LNCaP clone FGC (cell line): ENCODE measurements around the gene AFF4.

ENCODE experiments used
- DNase-seq: peaks from one replicate; pipeline ENCODE4 v3.0.0-alpha.2; 2011; ENCODE audit warnings: low read depth
- H3K4me3 ChIP-seq: 2 replicates; pipeline ENCODE4 v1.5.1; 2011; ENCODE audit warnings: mild to moderate bottlenecking, low read depth, low read length, control low read depth
- CTCF ChIP-seq: IDR thresholded peaks from 2 replicates; pipeline ENCODE4 v1.5.1; 2012; ENCODE audit warnings: mild to moderate bottlenecking; ENCODE audit not compliant: control insufficient read depth, insufficient read depth; ENCODE audit errors: extremely low read depth

The AFF4 gene

DNA sequence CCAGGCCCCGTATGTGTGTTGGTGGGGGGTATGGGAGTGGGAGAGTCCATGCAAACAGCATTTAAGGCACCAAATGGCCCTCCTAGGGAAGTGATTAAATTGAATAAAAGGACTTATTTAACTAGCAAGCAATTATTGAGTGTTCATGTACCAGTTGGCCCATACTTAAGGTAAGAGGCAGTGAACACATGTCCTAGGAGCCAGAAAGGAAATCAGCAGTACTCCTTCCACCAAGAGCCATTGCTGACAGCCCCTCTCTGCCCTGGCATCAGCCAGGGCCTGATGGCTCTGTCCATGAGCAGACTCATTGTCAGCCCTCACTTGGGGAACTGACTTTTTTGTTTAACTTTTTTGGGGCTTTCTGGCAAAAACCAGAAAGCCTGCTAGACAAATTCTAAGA lies 122.5 kb downstream of the AFF4 start:
- H3K4me3 ChIP-seq: no peak overlapping the region
- DNase-seq: no peak
- TF ChIP-seq CTCF: no peak

GRCh38 chr5:132840313-132840712 lies 123.1 kb downstream of the AFF4 start:
- TF ChIP-seq CTCF: no peak
- no peak for DNase-seq
- no peak overlapping the region for H3K4me3 ChIP-seq

DNA sequence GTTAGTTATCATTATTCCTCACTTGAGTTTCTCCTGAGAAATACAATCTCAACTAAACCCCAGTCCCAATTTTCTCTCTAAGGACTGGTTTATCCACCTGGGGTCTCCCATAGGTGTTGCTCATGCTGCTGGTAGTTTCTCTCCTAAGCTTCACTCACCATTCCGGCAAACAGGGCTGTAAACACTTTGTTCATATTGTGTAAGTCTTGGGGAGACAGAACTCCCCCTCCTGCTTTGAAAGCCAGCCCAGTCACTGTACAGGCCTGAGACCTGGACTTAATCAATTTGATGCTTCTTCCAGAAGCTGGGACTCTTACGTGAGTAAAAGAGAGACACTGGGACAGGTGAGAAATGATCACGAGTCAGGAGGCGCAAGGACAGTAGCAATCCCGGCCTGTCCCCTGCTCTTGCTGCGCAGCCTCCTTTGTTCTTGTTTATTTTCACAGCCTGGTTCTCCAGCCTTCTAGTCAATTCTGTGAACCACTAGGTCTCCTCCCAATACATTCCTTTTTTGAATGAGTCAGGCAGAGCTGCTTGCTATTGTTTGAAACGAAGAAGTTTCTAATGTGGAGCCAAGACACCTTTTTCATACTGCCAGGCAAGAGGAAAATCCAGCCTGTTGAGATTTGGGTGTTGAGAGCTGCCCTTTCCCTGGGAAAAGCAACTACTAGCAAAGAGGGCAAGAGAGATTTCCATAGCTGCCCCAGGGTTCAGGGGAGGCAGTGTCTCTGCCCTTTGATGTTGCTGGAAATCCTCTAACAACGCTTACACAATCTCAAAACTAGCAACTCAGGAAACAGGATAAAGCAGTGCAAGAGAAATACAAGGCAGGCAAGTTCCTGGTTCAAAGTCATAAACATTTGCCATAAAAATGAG lies 123.8 kb downstream of the AFF4 start:
- TF ChIP-seq CTCF: no peak
- peak; percentile 76 for DNase-seq
- H3K4me3 ChIP-seq: no peak overlapping the region

DNA sequence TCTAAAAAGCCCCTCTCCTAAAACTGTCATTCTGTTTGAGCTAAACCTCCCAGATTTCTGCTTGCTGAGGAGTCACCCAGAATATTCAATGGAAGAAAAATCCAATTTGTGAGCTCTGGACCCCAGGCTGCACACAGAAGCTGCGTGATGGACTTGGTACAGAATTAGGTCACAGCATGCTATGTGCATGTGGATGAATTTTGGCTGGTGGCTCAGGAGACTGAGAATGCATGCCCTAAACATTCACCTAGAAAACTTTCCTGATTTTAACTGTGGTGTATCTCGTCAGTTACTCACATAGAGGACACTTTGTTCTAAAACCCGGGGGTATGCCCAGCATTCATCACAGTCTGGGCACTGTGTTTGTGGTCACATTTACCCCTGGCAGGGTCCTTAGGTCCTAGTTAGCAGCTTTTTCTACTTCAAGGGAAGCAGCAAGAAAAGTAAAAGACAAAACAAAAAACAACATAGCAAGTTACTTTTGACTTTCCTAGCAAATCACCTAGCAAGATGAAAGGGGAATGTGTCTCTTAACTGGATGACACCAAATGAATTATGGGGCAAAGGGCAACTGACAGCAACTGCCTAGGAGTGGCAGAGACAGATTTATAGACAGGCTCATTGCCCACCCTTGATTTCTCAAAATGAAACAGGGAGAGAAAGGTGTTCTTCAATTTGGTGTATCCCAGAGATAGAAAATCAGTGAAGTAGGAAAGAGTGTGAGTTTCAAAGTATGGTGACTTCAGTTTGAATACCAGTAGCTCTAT lies 124.7 kb downstream of the AFF4 start:
- no peak for TF ChIP-seq CTCF
- H3K4me3 ChIP-seq: no peak overlapping the region
- DNase-seq: no peak

- TF ChIP-seq CTCF: no peak
- H3K4me3 ChIP-seq: no peak overlapping the region
- DNase-seq: peak; percentile 59
Measured at GRCh38 chr5:132837868-132838267, 125.6 kb downstream of the AFF4 start.

DNA sequence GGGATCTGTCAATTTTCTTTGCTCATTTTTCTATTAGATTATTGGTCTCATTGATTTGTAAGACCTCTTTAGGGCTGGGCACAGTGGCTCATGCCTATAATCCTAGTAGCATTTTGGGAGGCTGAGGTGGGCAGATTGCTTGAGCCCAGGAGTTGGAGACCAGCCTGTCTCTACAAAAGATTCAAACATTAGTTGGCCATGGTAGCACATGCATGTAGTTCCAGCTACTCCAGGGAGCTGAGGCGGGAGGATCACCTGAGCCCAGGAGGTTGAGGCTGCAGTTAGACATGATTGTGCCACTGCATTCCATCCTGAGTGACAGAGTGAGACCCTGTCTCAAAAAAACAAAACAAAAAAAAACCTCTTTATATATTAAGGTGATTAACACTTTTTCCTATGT lies 126.6 kb downstream of the AFF4 start:
- TF ChIP-seq CTCF: no peak
- no peak for DNase-seq
- no peak overlapping the region for H3K4me3 ChIP-seq
